Fibroblast of skin of right biceps (primary cell): ENCODE results near the gene RASL10A.

Experiments
- DNase-seq: peaks from one replicate; pipeline ENCODE4 v3.0.0-alpha.2; 2013

The RASL10A gene

GRCh38 chr22:29266564-29267461 is 48.7 kb downstream of the RASL10A start:
- peak; percentile 30 for DNase-seq

DNA sequence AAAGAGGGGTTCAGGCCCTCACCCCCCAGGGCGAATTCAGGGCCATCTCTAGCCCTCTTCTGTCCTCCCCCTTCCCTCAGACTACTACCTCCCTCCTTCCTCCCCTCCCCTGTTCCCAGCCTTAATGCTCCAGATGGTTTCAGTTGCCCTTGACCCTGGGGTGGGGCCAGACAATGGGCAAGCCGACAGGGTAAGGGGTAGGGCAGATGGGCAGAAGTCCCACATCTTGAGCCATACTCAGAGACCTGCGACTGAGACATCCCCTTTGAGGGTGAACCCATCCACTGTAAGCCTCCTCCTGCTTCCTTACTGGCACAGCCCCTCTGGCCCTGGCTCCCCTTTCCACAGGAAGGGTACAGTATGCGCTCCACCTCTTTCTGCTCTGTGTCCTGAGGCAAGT is 49.6 kb downstream of the RASL10A start:
- DNase-seq: no peak

DNA sequence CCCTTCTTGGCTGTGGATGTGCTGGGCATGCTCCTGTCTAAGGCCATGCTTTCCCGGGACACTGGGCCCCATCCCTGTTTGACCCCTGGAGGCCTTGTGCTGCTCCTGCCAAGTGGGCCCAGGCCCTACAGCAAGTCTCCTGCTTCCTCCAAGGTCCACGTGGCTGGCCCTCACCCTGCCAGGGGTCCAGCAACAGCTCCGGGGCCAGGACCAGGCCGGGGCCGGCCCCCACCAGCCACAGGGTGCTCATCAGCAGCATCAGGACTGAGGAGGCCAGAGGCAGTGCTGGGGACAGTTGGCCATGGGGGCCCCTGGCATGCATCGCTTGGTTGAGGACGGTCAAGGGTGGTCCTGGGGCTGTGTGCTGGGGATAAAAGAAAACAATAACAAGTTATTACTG is 50.2 kb downstream of the RASL10A start:
- no peak for DNase-seq

- no peak for DNase-seq
Observed at GRCh38 chr22:29263791-29264276, 51.7 kb downstream of the RASL10A start.
